Stimulated activated memory B cell treated with anti-CD40 and anti-IgM and Interleukin-4, amounts not matched to agents 10 μg/mL and 1 μg/mL and 100 μg/mL, for 72 hours (primary cell): ENCODE measurements around the gene PALMD.
A peak's percentile ranks its signal among the peaks of the same experiment; 100 is the strongest.

Experiments used
- ATAC-seq: fragments of 150-1000 bp; cut with Tn5 transposase; 2 replicates; pipeline ENCODE4 v1.10.0; 2021
- H3K27ac Mint-ChIP-seq: one replicate; pipeline ENCODE4 v1.8.0; 2022; ENCODE audit warnings: mild to moderate bottlenecking, mixed read lengths
- H3K27me3 Mint-ChIP-seq: one replicate; pipeline ENCODE4 v1.8.0; 2022; ENCODE audit warnings: mixed read lengths
- H3K36me3 Mint-ChIP-seq: one replicate; pipeline ENCODE4 v1.8.0; 2022; ENCODE audit warnings: mixed read lengths
- H3K4me1 Mint-ChIP-seq: one replicate; pipeline ENCODE4 v1.8.0; 2022; ENCODE audit warnings: mixed read lengths
- H3K4me3 Mint-ChIP-seq: one replicate; pipeline ENCODE4 v1.8.0; 2022; ENCODE audit warnings: mild to moderate bottlenecking, moderate library complexity, mixed read lengths
- H3K9me3 Mint-ChIP-seq: one replicate; pipeline ENCODE4 v1.8.0; 2022; ENCODE audit warnings: mixed read lengths

Gene PALMD

GRCh38 chr1:99645699-99646531, at the start of gene PALMD:
TSS of gene PALMD (plus strand) at chr1:99646113. CDS start at chr1:99646318, 205 bp downstream.
- no peak for ATAC-seq
- no peaks in the 10 kb centered on the region for H3K4me1 Mint-ChIP-seq

GRCh38 chr1:99598738-99599411, 47.0 kb upstream of the PALMD start:
- Mint-ChIP-seq H3K4me3 (no peak overlapping the region), H3K27me3 (no peaks in the 10 kb centered on the region), H3K9me3 (no peaks in the 10 kb centered on the region), H3K36me3 (no peaks in the 10 kb centered on the region), H3K4me1 (no peaks in the 10 kb centered on the region), H3K27ac (no peak overlapping the region)
- ATAC-seq: peak; percentile 24

More at GRCh38 chr1:99645699-99646531, at the start of gene PALMD:
- H3K27ac Mint-ChIP-seq: no peak within 1 kb of the TSS
- H3K36me3 Mint-ChIP-seq: no peaks in the 10 kb centered on the region
- H3K27me3 Mint-ChIP-seq: peaks cover 18% of the 10 kb centered on the region
- no peaks in the 10 kb centered on the region for H3K9me3 Mint-ChIP-seq
- no peak within 1 kb of the TSS for H3K4me3 Mint-ChIP-seq

- H3K36me3 Mint-ChIP-seq: no peaks in the 10 kb centered on the region
- H3K27ac Mint-ChIP-seq: no peak overlapping the region
- H3K4me1 Mint-ChIP-seq: no peaks in the 10 kb centered on the region
- H3K27me3 Mint-ChIP-seq: no peaks in the 10 kb centered on the region
- no peak overlapping the region for H3K4me3 Mint-ChIP-seq
- no peaks in the 10 kb centered on the region for H3K9me3 Mint-ChIP-seq
- ATAC-seq: peak; percentile 48
Measured at GRCh38 chr1:99599678-99600175, 46.2 kb upstream of the PALMD start.

- Mint-ChIP-seq H3K36me3 (no peaks in the 10 kb centered on the region), H3K27ac (no peak overlapping the region), H3K4me1 (no peaks in the 10 kb centered on the region), H3K4me3 (no peak overlapping the region), H3K9me3 (no peaks in the 10 kb centered on the region), H3K27me3 (no peaks in the 10 kb centered on the region)
- no peak for ATAC-seq
Measured at GRCh38 chr1:99600782-99601181, 45.1 kb upstream of the PALMD start.

- Mint-ChIP-seq H3K36me3 (no peaks in the 10 kb centered on the region), H3K27me3 (no peaks in the 10 kb centered on the region), H3K4me1 (no peaks in the 10 kb centered on the region), H3K9me3 (no peaks in the 10 kb centered on the region), H3K4me3 (no peak overlapping the region), H3K27ac (no peak overlapping the region)
- ATAC-seq: no peak
Measured at GRCh38 chr1:99601208-99601607, 44.7 kb upstream of the PALMD start.

- Mint-ChIP-seq H3K27me3 (no peaks in the 10 kb centered on the region), H3K36me3 (no peaks in the 10 kb centered on the region), H3K4me1 (no peaks in the 10 kb centered on the region), H3K4me3 (no peak overlapping the region), H3K27ac (no peak overlapping the region), H3K9me3 (no peaks in the 10 kb centered on the region)
- no peak for ATAC-seq
Measured at GRCh38 chr1:99601709-99602403, 44.1 kb upstream of the PALMD start.

- no peak overlapping the region for H3K27ac Mint-ChIP-seq
- no peaks in the 10 kb centered on the region for H3K36me3 Mint-ChIP-seq
- H3K9me3 Mint-ChIP-seq: no peaks in the 10 kb centered on the region
- H3K27me3 Mint-ChIP-seq: no peaks in the 10 kb centered on the region
- no peaks in the 10 kb centered on the region for H3K4me1 Mint-ChIP-seq
- no peak overlapping the region for H3K4me3 Mint-ChIP-seq
- ATAC-seq: no peak
Measured at GRCh38 chr1:99602404-99602969, 43.4 kb upstream of the PALMD start.

- H3K27me3 Mint-ChIP-seq: no peaks in the 10 kb centered on the region
- H3K9me3 Mint-ChIP-seq: peaks cover 4% of the 10 kb centered on the region
- H3K36me3 Mint-ChIP-seq: no peaks in the 10 kb centered on the region
- no peak for ATAC-seq
- no peaks in the 10 kb centered on the region for H3K4me1 Mint-ChIP-seq
- no peak overlapping the region for H3K27ac Mint-ChIP-seq
- no peak overlapping the region for H3K4me3 Mint-ChIP-seq
Measured at GRCh38 chr1:99603699-99604560, 42.0 kb upstream of the PALMD start.

- ATAC-seq: no peak
- no peaks in the 10 kb centered on the region for H3K27me3 Mint-ChIP-seq
- H3K9me3 Mint-ChIP-seq: peaks cover 4% of the 10 kb centered on the region
- no peaks in the 10 kb centered on the region for H3K36me3 Mint-ChIP-seq
- no peak overlapping the region for H3K27ac Mint-ChIP-seq
- no peak overlapping the region for H3K4me3 Mint-ChIP-seq
- no peaks in the 10 kb centered on the region for H3K4me1 Mint-ChIP-seq
Measured at GRCh38 chr1:99606306-99606705, 39.6 kb upstream of the PALMD start.

GRCh38 chr1:99607590-99607989, 38.3 kb upstream of the PALMD start:
- Mint-ChIP-seq H3K9me3 (peaks cover 4% of the 10 kb centered on the region), H3K4me3 (no peak overlapping the region), H3K36me3 (no peaks in the 10 kb centered on the region), H3K4me1 (no peaks in the 10 kb centered on the region), H3K27me3 (no peaks in the 10 kb centered on the region), H3K27ac (no peak overlapping the region)
- ATAC-seq: no peak

- H3K27ac Mint-ChIP-seq: no peak overlapping the region
- ATAC-seq: no peak
- H3K9me3 Mint-ChIP-seq: peaks cover 4% of the 10 kb centered on the region
- no peaks in the 10 kb centered on the region for H3K4me1 Mint-ChIP-seq
- no peaks in the 10 kb centered on the region for H3K27me3 Mint-ChIP-seq
- no peaks in the 10 kb centered on the region for H3K36me3 Mint-ChIP-seq
- H3K4me3 Mint-ChIP-seq: no peak overlapping the region
Measured at GRCh38 chr1:99608058-99608457, 37.9 kb upstream of the PALMD start.

- H3K4me1 Mint-ChIP-seq: no peaks in the 10 kb centered on the region
- H3K9me3 Mint-ChIP-seq: no peaks in the 10 kb centered on the region
- no peaks in the 10 kb centered on the region for H3K27me3 Mint-ChIP-seq
- H3K27ac Mint-ChIP-seq: no peak overlapping the region
- ATAC-seq: no peak
- no peak overlapping the region for H3K4me3 Mint-ChIP-seq
- H3K36me3 Mint-ChIP-seq: no peaks in the 10 kb centered on the region
Measured at GRCh38 chr1:99613716-99614115, 32.2 kb upstream of the PALMD start.

- Mint-ChIP-seq H3K36me3 (no peaks in the 10 kb centered on the region), H3K4me1 (no peaks in the 10 kb centered on the region), H3K4me3 (no peak overlapping the region), H3K9me3 (no peaks in the 10 kb centered on the region), H3K27me3 (no peaks in the 10 kb centered on the region), H3K27ac (no peak overlapping the region)
- ATAC-seq: no peak
Measured at GRCh38 chr1:99614728-99615127, 31.2 kb upstream of the PALMD start.

- ATAC-seq: no peak
- H3K9me3 Mint-ChIP-seq: no peaks in the 10 kb centered on the region
Measured at GRCh38 chr1:99619583-99619982, 26.3 kb upstream of the PALMD start.

More at GRCh38 chr1:99619583-99619982, 26.3 kb upstream of the PALMD start:
- H3K36me3 Mint-ChIP-seq: no peaks in the 10 kb centered on the region
- H3K27ac Mint-ChIP-seq: no peak overlapping the region
- no peak overlapping the region for H3K4me3 Mint-ChIP-seq
- H3K27me3 Mint-ChIP-seq: no peaks in the 10 kb centered on the region
- no peaks in the 10 kb centered on the region for H3K4me1 Mint-ChIP-seq
